SK-N-SH (cell line): Measurements from ENCODE around the gene MCEMP1. TPM values are rescaled to one million over a fixed set of nuclear protein-coding genes. Genes with fewer than 3 reads are reported as not detected.

Experiments used
- CTCF ChIA-PET: fragments of 300-600, 350-600 bp; formaldehyde crosslinking; extraction: SDS; loops from one replicate; lab custom pipeline; 2021; lab: Yijun Ruan, JAX
- POLR2A ChIA-PET: fragments of 350-600 bp; sonication (Branson Sonifier 250); formaldehyde crosslinking; extraction: SDS; loops from one replicate; lab custom pipeline; 2020; ENCODE audit warnings: antibody characterized with exemption, inconsistent platforms; lab: Yijun Ruan, JAX
- DNase-seq: peaks from one replicate; pipeline ENCODE4 v3.0.0; 2012
- H2AFZ ChIP-seq: fragments of 200-600 bp; sonication (generic); 2 replicates; pipeline ENCODE4 v1.8.1; 2016; ENCODE audit warnings: antibody characterized with exemption, mild to moderate bottlenecking, low read depth
- H3F3A ChIP-seq: fragments of 200-600 bp; sonication (generic); replicated peaks from 2 replicates; pipeline ENCODE3; 2016; ENCODE audit warnings: antibody characterized with exemption, mild to moderate bottlenecking; ENCODE audit not compliant: insufficient read depth
- H3K27ac ChIP-seq, 2 experiments: fragments of 200-500 bp in 1 of 2; fragments of 200-600 bp in 1 of 2; sonication (Bioruptor generic) in 1 of 2; sonication (generic), shearing (Covaris generic) in 1 of 2; 2 replicates each; pipeline versions ENCODE4 v1.5.1 to v1.6.1; 2014 to 2016; ENCODE audit warnings: low read depth in 2 of 2, inconsistent platforms in 1 of 2, low read length in 1 of 2, mild to moderate bottlenecking in 1 of 2, mixed read lengths in 1 of 2
- H3K27me3 ChIP-seq: fragments of 200-600 bp; sonication (generic), shearing (Covaris generic); 2 replicates; pipeline ENCODE4 v1.6.1; 2016; ENCODE audit warnings: mixed run types; ENCODE audit not compliant: insufficient read depth
- H3K36me3 ChIP-seq, 2 experiments: fragments of 200-500 bp in 1 of 2; fragments of 200-600 bp in 1 of 2; sonication (Bioruptor generic) in 1 of 2; sonication (generic) in 1 of 2; replicated peaks in 1 of 2; 2 replicates each; pipeline versions ENCODE3 to v1.5.1; 2014 to 2016; ENCODE audit warnings: low read length in 1 of 2, mild to moderate bottlenecking in 1 of 2; ENCODE audit not compliant: insufficient read depth in 2 of 2, control insufficient read depth in 1 of 2
- H3K4me1 ChIP-seq, 2 experiments: fragments of 200-500 bp in 1 of 2; fragments of 200-600 bp in 1 of 2; sonication (Bioruptor generic) in 1 of 2; sonication (generic), shearing (Covaris generic) in 1 of 2; 2 replicates each; pipeline versions ENCODE4 v1.5.1 to v1.6.1; 2014 to 2016; ENCODE audit warnings: low read depth in 1 of 2, low read length in 1 of 2, mixed run types in 1 of 2; ENCODE audit not compliant: insufficient read depth in 2 of 2, control insufficient read depth in 1 of 2
- H3K4me2 ChIP-seq: fragments of 200-600 bp; sonication (generic), shearing (Covaris generic); 2 replicates; pipeline ENCODE4 v1.6.1; 2017; ENCODE audit warnings: mixed run types
- H3K4me3 ChIP-seq, 2 experiments: fragments of 200-500 bp in 1 of 2; fragments of 200-600 bp in 1 of 2; sonication (Bioruptor generic) in 1 of 2; sonication (generic), shearing (Covaris generic) in 1 of 2; 2 replicates each; pipeline versions ENCODE4 v1.5.1 to v1.8.1; 2014 to 2016; ENCODE audit warnings: low read depth in 2 of 2, inconsistent platforms in 1 of 2, low read length in 1 of 2, mild to moderate bottlenecking in 1 of 2, mixed read lengths in 1 of 2, moderate library complexity in 1 of 2
- H3K79me2 ChIP-seq: fragments of 200-600 bp; sonication (generic); 2 replicates; pipeline ENCODE4 v1.8.1; 2017; ENCODE audit warnings: mild to moderate bottlenecking; ENCODE audit not compliant: insufficient read depth
- H3K9ac ChIP-seq: fragments of 200-600 bp; sonication (generic); 2 replicates; pipeline ENCODE4 v1.6.1; 2017; ENCODE audit warnings: mixed run types
- H3K9me2 ChIP-seq: fragments of 200-600 bp; sonication (generic); 2 replicates; pipeline ENCODE4 v1.6.1; 2017; ENCODE audit warnings: mixed run types
- H3K9me3 ChIP-seq: fragments of 200-600 bp; sonication (generic); 2 replicates; pipeline ENCODE4 v1.6.1; 2017; ENCODE audit warnings: mixed run types, mild to moderate bottlenecking, moderate library complexity
- H4K20me1 ChIP-seq: fragments of 200-600 bp; sonication (generic); 2 replicates; pipeline ENCODE4 v1.6.1; 2017; ENCODE audit warnings: mild to moderate bottlenecking, mixed run types; ENCODE audit not compliant: insufficient read depth
- ELF1 ChIP-seq: IDR thresholded peaks from 2 replicates; pipeline ENCODE4 v1.4.0; 2012
- EP300 ChIP-seq, 2 experiments: IDR thresholded peaks; 2 replicates each; pipeline versions ENCODE4 v1.4.0 to v1.6.1; 2012; ENCODE audit warnings: borderline replicate concordance in 1 of 2, low read depth in 1 of 2, low read length in 1 of 2
- EZH2phosphoT487 ChIP-seq: fragments of 200-600 bp; sonication (generic); IDR thresholded peaks from 2 replicates; pipeline ENCODE4 v1.6.1; 2017; ENCODE audit warnings: low read depth, mixed run types, mild to moderate bottlenecking, antibody characterized with exemption, moderate library complexity, borderline replicate concordance
- FOXM1 ChIP-seq: IDR thresholded peaks from 2 replicates; pipeline ENCODE4 v1.4.0; 2012; ENCODE audit warnings: low read depth, mild to moderate bottlenecking
- GATA2 ChIP-seq: sonication (generic); formaldehyde crosslinking; IDR thresholded peaks from 2 replicates; pipeline ENCODE4 v1.5.0; 2020; ENCODE audit warnings: mild to moderate bottlenecking, missing genetic modification reagents
- NFIC ChIP-seq: IDR thresholded peaks from 2 replicates; pipeline ENCODE4 v1.4.0; 2012; ENCODE audit warnings: borderline replicate concordance
- NRF1 ChIP-seq: IDR thresholded peaks from 2 replicates; pipeline ENCODE4 v1.6.1; 2012; ENCODE audit warnings: low read depth, mild to moderate bottlenecking, low read length
- POLR2AphosphoS5 ChIP-seq: IDR thresholded peaks from 2 replicates; pipeline ENCODE4 v1.6.1; 2012; ENCODE audit warnings: low read depth, low read length
- RFX5 ChIP-seq: IDR thresholded peaks from 2 replicates; pipeline ENCODE4 v1.6.1; 2012; ENCODE audit warnings: mild to moderate bottlenecking, improper control_type of control experiment, low read length
- RXRA ChIP-seq: IDR thresholded peaks from 2 replicates; pipeline ENCODE4 v1.4.0; 2012; ENCODE audit warnings: low read depth, mild to moderate bottlenecking, borderline replicate concordance
- TCF12 ChIP-seq: IDR thresholded peaks from 2 replicates; pipeline ENCODE4 v1.4.0; 2012
- YY1 ChIP-seq: IDR thresholded peaks from 2 replicates; pipeline ENCODE4 v1.4.0; 2012; ENCODE audit warnings: low read depth, mild to moderate bottlenecking
- WGBS: methylation state at CpG from one replicate; pipeline ENCODE4 v1.1.6; 2017; ENCODE audit warnings: low lambda C conversion rate; 5-methylcytosine and 5-hydroxymethylcytosine counted together
- polyA plus RNA-seq, 3 experiments: library from polyadenylated mRNA; depleted of rRNA; stranded (reverse); fragments of >200 nt; gene quantifications; 2 replicates each; pipeline ENCODE4 v1.2.3, GENCODE V29; 2012
- TF ChIP-seq, protein P1 (sequence below): IDR thresholded peaks from 2 replicates; pipeline ENCODE4; 2012
- TF ChIP-seq, protein P2 (sequence below): fragments of 150-350 bp; IDR thresholded peaks from 2 replicates; pipeline ENCODE4 v1.6.1; 2017; ENCODE audit warnings: antibody characterized with exemption, low read length, low read depth, borderline replicate concordance
- TF ChIP-seq, protein P3 (sequence below): IDR thresholded peaks from 2 replicates; pipeline ENCODE4 v1.4.0; 2012; ENCODE audit warnings: low read depth, borderline replicate concordance
- TF ChIP-seq, protein P4 (sequence below): IDR thresholded peaks from 2 replicates; pipeline ENCODE4 v1.4.0; 2012; ENCODE audit warnings: low read depth, borderline replicate concordance

Gene MCEMP1
- polyA plus RNA-seq, 1 of the 3 experiments (the other 2 are of a cell fraction), result not detected

DNA sequence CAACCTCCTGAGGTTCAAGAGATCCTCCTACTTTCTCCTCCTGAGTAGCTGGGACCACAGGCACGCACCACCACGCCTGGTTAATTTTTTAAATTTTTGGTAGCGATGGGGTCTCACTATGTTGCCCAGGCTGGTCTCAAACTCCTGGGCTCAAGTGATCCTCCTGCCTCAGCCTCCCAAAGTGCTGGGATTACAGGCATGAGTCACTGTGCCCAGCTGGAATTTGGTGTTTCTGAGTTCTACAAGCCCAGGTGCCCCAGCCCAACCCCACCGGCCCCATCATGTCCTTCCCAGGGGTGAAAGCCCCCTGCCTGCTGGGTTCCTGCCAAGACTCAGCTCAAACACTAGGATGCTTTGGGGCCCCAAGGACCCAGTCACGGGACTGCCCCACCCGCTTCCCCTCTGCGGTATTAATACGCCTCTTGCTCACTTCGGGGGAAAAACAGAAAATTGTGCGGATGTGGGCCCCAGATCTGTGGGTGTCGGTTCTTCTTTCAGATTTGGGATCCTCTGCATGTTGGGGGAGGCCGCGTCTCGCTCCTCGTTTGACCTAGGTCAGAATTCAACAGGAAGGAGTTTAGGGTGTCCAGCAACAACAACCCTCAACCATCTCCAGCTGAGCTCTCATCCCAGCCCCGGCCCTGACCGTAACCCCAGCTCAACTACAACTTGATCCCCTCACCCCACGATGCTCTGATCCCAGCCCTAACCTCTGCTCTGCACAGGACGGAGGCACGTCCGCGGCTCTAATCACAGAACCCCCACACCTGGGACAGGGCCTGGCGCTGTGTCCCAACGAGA lies 28.7 kb downstream of the MCEMP1 start (continued):
- TF ChIP-seq NRF1, result no peak
- TF ChIP-seq, all 33 proteins: peak for 0

- H3K4me3 ChIP-seq, result no peak overlapping the region
- no peaks in the 10 kb centered on the region for H3K9me3 ChIP-seq
- H3K9me2 ChIP-seq, result no peaks in the 10 kb centered on the region
- no peak overlapping the region for H3K27ac ChIP-seq
- no peak overlapping the region for H2AFZ ChIP-seq
- no peaks in the 10 kb centered on the region for H3K79me2 ChIP-seq
- no peaks in the 10 kb centered on the region for H4K20me1 ChIP-seq
- no peak for DNase-seq
- no peaks in the 10 kb centered on the region for H3F3A ChIP-seq
- no peaks in the 10 kb centered on the region for H3K4me1 ChIP-seq
- no peaks in the 10 kb centered on the region for H3K36me3 ChIP-seq
- no peak overlapping the region for H3K4me2 ChIP-seq
- POLR2A ChIA-PET, result no interaction called here
- no peak overlapping the region for H3K9ac ChIP-seq
- WGBS, result 16% methylated on average over 14 of the region's 14 CpGs
- CTCF ChIA-PET, result interaction anchor here (0.8 to 1.4 kb wide), 2 partner anchors 25 to 138 kb away, joined by 3 to 4 read pairs; partner anchors contain the start of gene TRAPPC5
- TF ChIP-seq FOXM1, result no peak
- TF ChIP-seq, protein P1, sequence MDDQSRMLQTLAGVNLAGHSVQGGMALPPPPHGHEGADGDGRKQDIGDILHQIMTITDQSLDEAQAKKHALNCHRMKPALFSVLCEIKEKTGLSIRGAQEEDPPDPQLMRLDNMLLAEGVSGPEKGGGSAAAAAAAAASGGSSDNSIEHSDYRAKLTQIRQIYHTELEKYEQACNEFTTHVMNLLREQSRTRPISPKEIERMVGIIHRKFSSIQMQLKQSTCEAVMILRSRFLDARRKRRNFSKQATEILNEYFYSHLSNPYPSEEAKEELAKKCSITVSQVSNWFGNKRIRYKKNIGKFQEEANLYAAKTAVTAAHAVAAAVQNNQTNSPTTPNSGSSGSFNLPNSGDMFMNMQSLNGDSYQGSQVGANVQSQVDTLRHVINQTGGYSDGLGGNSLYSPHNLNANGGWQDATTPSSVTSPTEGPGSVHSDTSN, result no peak
- TF ChIP-seq POLR2AphosphoS5, result no peak
- no peak for TF ChIP-seq GATA2 (CRISPR knock-in tag)
- no peak for TF ChIP-seq ELF1
- peaks cover 61% of the 10 kb centered on the region for H3K27me3 ChIP-seq
Measured at GRCh38 chr19:7706188-7706954, 29.5 kb downstream of the MCEMP1 start.

- Histone ChIP-seq H3K4me2 (no peak overlapping the region), H3K79me2 (no peaks in the 10 kb centered on the region), H3K27ac (no peak overlapping the region), H3K9ac (no peak overlapping the region), H3F3A (no peaks in the 10 kb centered on the region), H3K9me2 (no peaks in the 10 kb centered on the region), H3K4me1 (no peaks in the 10 kb centered on the region), H4K20me1 (no peaks in the 10 kb centered on the region), H3K4me3 (no peak overlapping the region), H3K36me3 (no peaks in the 10 kb centered on the region), H3K9me3 (no peaks in the 10 kb centered on the region), H3K27me3 (peaks cover 56% of the 10 kb centered on the region), H2AFZ (no peak overlapping the region)
- WGBS, result 29% methylated on average over 8 of the region's 8 CpGs
- ChIA-PET POLR2A (no interaction called here), CTCF (interaction anchor here (0.8 to 1.4 kb wide), 2 partner anchors 26 to 139 kb away, joined by 3 to 4 read pairs; partner anchors contain the start of gene TRAPPC5)
- DNase-seq, result no peak
- TF ChIP-seq, protein P2, sequence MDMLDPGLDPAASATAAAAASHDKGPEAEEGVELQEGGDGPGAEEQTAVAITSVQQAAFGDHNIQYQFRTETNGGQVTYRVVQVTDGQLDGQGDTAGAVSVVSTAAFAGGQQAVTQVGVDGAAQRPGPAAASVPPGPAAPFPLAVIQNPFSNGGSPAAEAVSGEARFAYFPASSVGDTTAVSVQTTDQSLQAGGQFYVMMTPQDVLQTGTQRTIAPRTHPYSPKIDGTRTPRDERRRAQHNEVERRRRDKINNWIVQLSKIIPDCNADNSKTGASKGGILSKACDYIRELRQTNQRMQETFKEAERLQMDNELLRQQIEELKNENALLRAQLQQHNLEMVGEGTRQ, result no peak
- TF ChIP-seq EZH2phosphoT487, result no peak
- TF ChIP-seq ELF1, result no peak
- TF ChIP-seq NRF1, result no peak
- TF ChIP-seq, protein P3, sequence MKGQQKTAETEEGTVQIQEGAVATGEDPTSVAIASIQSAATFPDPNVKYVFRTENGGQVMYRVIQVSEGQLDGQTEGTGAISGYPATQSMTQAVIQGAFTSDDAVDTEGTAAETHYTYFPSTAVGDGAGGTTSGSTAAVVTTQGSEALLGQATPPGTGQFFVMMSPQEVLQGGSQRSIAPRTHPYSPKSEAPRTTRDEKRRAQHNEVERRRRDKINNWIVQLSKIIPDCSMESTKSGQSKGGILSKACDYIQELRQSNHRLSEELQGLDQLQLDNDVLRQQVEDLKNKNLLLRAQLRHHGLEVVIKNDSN, result no peak
- TF ChIP-seq NFIC, result no peak
- TF ChIP-seq, protein P4, sequence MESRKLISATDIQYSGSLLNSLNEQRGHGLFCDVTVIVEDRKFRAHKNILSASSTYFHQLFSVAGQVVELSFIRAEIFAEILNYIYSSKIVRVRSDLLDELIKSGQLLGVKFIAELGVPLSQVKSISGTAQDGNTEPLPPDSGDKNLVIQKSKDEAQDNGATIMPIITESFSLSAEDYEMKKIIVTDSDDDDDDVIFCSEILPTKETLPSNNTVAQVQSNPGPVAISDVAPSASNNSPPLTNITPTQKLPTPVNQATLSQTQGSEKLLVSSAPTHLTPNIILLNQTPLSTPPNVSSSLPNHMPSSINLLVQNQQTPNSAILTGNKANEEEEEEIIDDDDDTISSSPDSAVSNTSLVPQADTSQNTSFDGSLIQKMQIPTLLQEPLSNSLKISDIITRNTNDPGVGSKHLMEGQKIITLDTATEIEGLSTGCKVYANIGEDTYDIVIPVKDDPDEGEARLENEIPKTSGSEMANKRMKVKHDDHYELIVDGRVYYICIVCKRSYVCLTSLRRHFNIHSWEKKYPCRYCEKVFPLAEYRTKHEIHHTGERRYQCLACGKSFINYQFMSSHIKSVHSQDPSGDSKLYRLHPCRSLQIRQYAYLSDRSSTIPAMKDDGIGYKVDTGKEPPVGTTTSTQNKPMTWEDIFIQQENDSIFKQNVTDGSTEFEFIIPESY, result no peak
- TF ChIP-seq YY1, result no peak
- TF ChIP-seq FOXM1, result no peak
- no peak for TF ChIP-seq RXRA
- TF ChIP-seq RFX5, result no peak
- no peak for TF ChIP-seq TCF12
- no peak for TF ChIP-seq EP300 (IDR thresholded peaks at IDR 0.05; ENCODE audit: borderline replicate concordance in 1 of 2, low read depth in 1 of 2, low read length in 1 of 2)
Measured at GRCh38 chr19:7706955-7707456, 30.1 kb downstream of the MCEMP1 start.
